ENCODE results near the gene PSMC3IP.

DNA sequence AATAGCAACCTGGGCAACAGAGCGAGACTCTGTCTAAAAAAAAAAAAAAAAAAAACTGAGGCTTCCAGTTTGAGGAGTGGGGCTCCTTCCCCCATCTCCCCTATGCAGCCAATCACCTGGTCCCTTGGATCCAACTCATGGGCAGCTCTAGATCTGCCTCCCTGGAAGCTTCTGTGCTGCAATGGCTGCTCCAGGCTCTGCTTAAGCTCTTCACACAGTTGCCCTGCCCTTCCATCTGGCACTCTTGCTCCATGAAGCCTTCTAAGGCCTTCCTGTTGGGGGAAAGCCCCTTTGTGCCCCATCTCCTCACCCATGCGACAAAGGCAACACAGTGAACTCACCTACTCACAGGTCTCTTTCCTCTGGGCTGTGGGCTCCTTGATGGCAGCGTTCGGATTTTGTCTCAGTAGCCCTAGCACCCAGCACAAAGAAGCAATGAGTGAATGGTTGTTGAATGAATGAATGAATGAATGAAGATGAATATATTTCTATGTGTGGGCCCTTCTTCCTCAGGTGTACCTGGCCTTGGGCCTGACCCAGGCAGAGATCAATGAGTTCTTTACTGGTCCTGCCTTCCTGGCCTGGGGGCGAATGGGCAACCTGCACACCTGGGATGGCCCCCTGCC lies 39.6 kb downstream of the PSMC3IP start:
- TF ChIP-seq, protein P1, sequence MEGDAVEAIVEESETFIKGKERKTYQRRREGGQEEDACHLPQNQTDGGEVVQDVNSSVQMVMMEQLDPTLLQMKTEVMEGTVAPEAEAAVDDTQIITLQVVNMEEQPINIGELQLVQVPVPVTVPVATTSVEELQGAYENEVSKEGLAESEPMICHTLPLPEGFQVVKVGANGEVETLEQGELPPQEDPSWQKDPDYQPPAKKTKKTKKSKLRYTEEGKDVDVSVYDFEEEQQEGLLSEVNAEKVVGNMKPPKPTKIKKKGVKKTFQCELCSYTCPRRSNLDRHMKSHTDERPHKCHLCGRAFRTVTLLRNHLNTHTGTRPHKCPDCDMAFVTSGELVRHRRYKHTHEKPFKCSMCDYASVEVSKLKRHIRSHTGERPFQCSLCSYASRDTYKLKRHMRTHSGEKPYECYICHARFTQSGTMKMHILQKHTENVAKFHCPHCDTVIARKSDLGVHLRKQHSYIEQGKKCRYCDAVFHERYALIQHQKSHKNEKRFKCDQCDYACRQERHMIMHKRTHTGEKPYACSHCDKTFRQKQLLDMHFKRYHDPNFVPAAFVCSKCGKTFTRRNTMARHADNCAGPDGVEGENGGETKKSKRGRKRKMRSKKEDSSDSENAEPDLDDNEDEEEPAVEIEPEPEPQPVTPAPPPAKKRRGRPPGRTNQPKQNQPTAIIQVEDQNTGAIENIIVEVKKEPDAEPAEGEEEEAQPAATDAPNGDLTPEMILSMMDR (IDR thresholded peaks at IDR 0.05), result no peak
- no peak for TF ChIP-seq POLR2AphosphoS5 (IDR thresholded peaks at IDR 0.05)
- TF ChIP-seq POLR2A (IDR thresholded peaks at IDR 0.05), result no peak
